ENCODE data around the gene OR1J1.

Gene OR1J1

GRCh38 chr9:122498883-122499288, 21.2 kb upstream of the OR1J1 start:
- H3K79me1 ChIP-seq (ENCODE audit: low read depth, low read length) = no peaks in the 10 kb centered on the region
- H2BK15ac ChIP-seq (ENCODE audit: low read length) = no peak overlapping the region
- no peak overlapping the region for H3K4me3 ChIP-seq (ENCODE audit: low read length in 2 of 2)
- H3K18ac ChIP-seq (ENCODE audit: low read length) = no peak overlapping the region
- WGBS, 2 donors (ENCODE audit: extremely low coverage in 2 of 2, insufficient read length in 2 of 2, insufficient replicate concordance in 1 of 2) = no CpG with 5 or more reads among the region's 2 CpGs
- H4K91ac ChIP-seq (ENCODE audit: low read depth, low read length, poor library complexity) = no peak overlapping the region
- no peak overlapping the region for H3K14ac ChIP-seq (ENCODE audit: low read length)
- no peak overlapping the region for H3K27ac ChIP-seq (replicated peaks; ENCODE audit: low read length)
- no peak overlapping the region for H3K23ac ChIP-seq (ENCODE audit: low read depth, low read length, poor library complexity)
- H4K8ac ChIP-seq (ENCODE audit: low read depth, low read length) = no peak overlapping the region
- H3K9me3 ChIP-seq (replicated peaks in 1 of 2; ENCODE audit: control insufficient read depth in 2 of 2, insufficient read depth in 1 of 2, low read depth in 1 of 2, low read length in 2 of 2) = peaks cover 0 to 23% of the 10 kb centered on the region in 2 donors
- DNase-seq (ENCODE audit: low spot score) = no peak
- no peak overlapping the region for H2AFZ ChIP-seq (ENCODE audit: low read length)
- no peak overlapping the region for H2BK120ac ChIP-seq (ENCODE audit: low read depth, low read length)
- no peak overlapping the region for H2BK5ac ChIP-seq (ENCODE audit: low read length)
- H3K9ac ChIP-seq (ENCODE audit: low read depth, low read length, poor library complexity) = no peak overlapping the region
- no peak overlapping the region for H3K4ac ChIP-seq (ENCODE audit: low read length)
- H3K36me3 ChIP-seq (replicated peaks in 1 of 2; ENCODE audit: control insufficient read depth in 2 of 2, insufficient read depth in 2 of 2, low read length in 2 of 2) = no peaks in the 10 kb centered on the region
- no peaks in the 10 kb centered on the region for H3K27me3 ChIP-seq (ENCODE audit: control insufficient read depth in 3 of 3, insufficient read depth in 3 of 3, low read depth in 1 of 3, low read length in 3 of 3)
- no peak overlapping the region for H2AK5ac ChIP-seq (ENCODE audit: low read depth, low read length)
- H3K4me1 ChIP-seq (ENCODE audit: control insufficient read depth in 2 of 2, insufficient read depth in 1 of 2, low read depth in 1 of 2, low read length in 2 of 2) = no peaks in the 10 kb centered on the region
- H3K4me2 ChIP-seq (ENCODE audit: insufficient read depth, low read length, poor library complexity, severe bottlenecking) = no peak overlapping the region
- H2BK12ac ChIP-seq (ENCODE audit: low read length) = no peak overlapping the region

GRCh38 chr9:122479062-122479461, 1.3 kb upstream of the OR1J1 start:
- Histone ChIP-seq H3K27me3 (ENCODE audit: control insufficient read depth in 3 of 3, insufficient read depth in 3 of 3, low read depth in 1 of 3, low read length in 3 of 3) (peaks cover 0 to 6% (median 0%) of the 10 kb centered on the region in 3 experiments), H2BK12ac (ENCODE audit: low read length) (no peak overlapping the region), H3K14ac (ENCODE audit: low read length) (no peak overlapping the region), H3K18ac (ENCODE audit: low read length) (no peak overlapping the region), H3K4me1 (ENCODE audit: control insufficient read depth in 2 of 2, insufficient read depth in 1 of 2, low read depth in 1 of 2, low read length in 2 of 2) (no peaks in the 10 kb centered on the region), H3K4me2 (ENCODE audit: insufficient read depth, low read length, poor library complexity, severe bottlenecking) (no peak overlapping the region), H3K9me3 (replicated peaks in 1 of 2; ENCODE audit: control insufficient read depth in 2 of 2, insufficient read depth in 1 of 2, low read depth in 1 of 2, low read length in 2 of 2) (peaks cover 0 to 9% of the 10 kb centered on the region in 2 donors), H4K8ac (ENCODE audit: low read depth, low read length) (no peak overlapping the region), H3K36me3 (replicated peaks in 1 of 2; ENCODE audit: control insufficient read depth in 2 of 2, insufficient read depth in 2 of 2, low read length in 2 of 2) (no peaks in the 10 kb centered on the region), H3K27ac (replicated peaks; ENCODE audit: low read length) (no peak overlapping the region), H3K23ac (ENCODE audit: low read depth, low read length, poor library complexity) (no peak overlapping the region), H2BK15ac (ENCODE audit: low read length) (no peak overlapping the region), H2BK120ac (ENCODE audit: low read depth, low read length) (no peak overlapping the region), H2BK5ac (ENCODE audit: low read length) (no peak overlapping the region), H3K4ac (ENCODE audit: low read length) (no peak overlapping the region), H4K91ac (ENCODE audit: low read depth, low read length, poor library complexity) (no peak overlapping the region), H3K79me1 (ENCODE audit: low read depth, low read length) (no peaks in the 10 kb centered on the region), H3K9ac (ENCODE audit: low read depth, low read length, poor library complexity) (no peak overlapping the region), H3K4me3 (ENCODE audit: low read length in 2 of 2) (no peak overlapping the region), H2AFZ (ENCODE audit: low read length) (no peak overlapping the region), H2AK5ac (ENCODE audit: low read depth, low read length) (no peak overlapping the region)
- whole genome bisulfite sequencing, 2 donors (ENCODE audit: extremely low coverage in 2 of 2, insufficient read length in 2 of 2, insufficient replicate concordance in 1 of 2) = no CpG with 5 or more reads among the region's 5 CpGs
- no peak for DNase-seq (ENCODE audit: low spot score)

- Histone ChIP-seq H2BK12ac (ENCODE audit: low read length) (no peak overlapping the region), H3K4me3 (ENCODE audit: low read length in 2 of 2) (no peak overlapping the region), H3K23ac (ENCODE audit: low read depth, low read length, poor library complexity) (no peak overlapping the region), H4K8ac (ENCODE audit: low read depth, low read length) (no peak overlapping the region), H3K9ac (ENCODE audit: low read depth, low read length, poor library complexity) (no peak overlapping the region), H2AFZ (ENCODE audit: low read length) (no peak overlapping the region), H2BK15ac (ENCODE audit: low read length) (no peak overlapping the region), H3K27me3 (ENCODE audit: control insufficient read depth in 3 of 3, insufficient read depth in 3 of 3, low read depth in 1 of 3, low read length in 3 of 3) (peaks cover 0 to 6% (median 0%) of the 10 kb centered on the region in 3 experiments), H3K18ac (ENCODE audit: low read length) (no peak overlapping the region), H3K14ac (ENCODE audit: low read length) (no peak overlapping the region), H3K4me1 (ENCODE audit: control insufficient read depth in 2 of 2, insufficient read depth in 1 of 2, low read depth in 1 of 2, low read length in 2 of 2) (no peaks in the 10 kb centered on the region), H2BK120ac (ENCODE audit: low read depth, low read length) (no peak overlapping the region), H3K4ac (ENCODE audit: low read length) (no peak overlapping the region), H4K91ac (ENCODE audit: low read depth, low read length, poor library complexity) (no peak overlapping the region), H2BK5ac (ENCODE audit: low read length) (no peak overlapping the region), H3K79me1 (ENCODE audit: low read depth, low read length) (no peaks in the 10 kb centered on the region), H3K27ac (replicated peaks; ENCODE audit: low read length) (no peak overlapping the region), H3K4me2 (ENCODE audit: insufficient read depth, low read length, poor library complexity, severe bottlenecking) (no peak overlapping the region), H2AK5ac (ENCODE audit: low read depth, low read length) (no peak overlapping the region), H3K9me3 (replicated peaks in 1 of 2; ENCODE audit: control insufficient read depth in 2 of 2, insufficient read depth in 1 of 2, low read depth in 1 of 2, low read length in 2 of 2) (peaks cover 0 to 9% of the 10 kb centered on the region in 2 donors), H3K36me3 (replicated peaks in 1 of 2; ENCODE audit: control insufficient read depth in 2 of 2, insufficient read depth in 2 of 2, low read length in 2 of 2) (no peaks in the 10 kb centered on the region)
- no CpG with 5 or more reads among the region's 3 CpGs for WGBS, 2 donors (ENCODE audit: extremely low coverage in 2 of 2, insufficient read length in 2 of 2, insufficient replicate concordance in 1 of 2)
- no peak for DNase-seq (ENCODE audit: low spot score)
These were observed 380 bp downstream of the OR1J1 start for GRCh38 chr9:122477346-122477745.

- no peak overlapping the region for H3K4ac ChIP-seq (ENCODE audit: low read length)
- H2BK15ac ChIP-seq (ENCODE audit: low read length) = no peak overlapping the region
- H3K23ac ChIP-seq (ENCODE audit: low read depth, low read length, poor library complexity) = no peak overlapping the region
- no peak overlapping the region for H3K18ac ChIP-seq (ENCODE audit: low read length)
- H2BK12ac ChIP-seq (ENCODE audit: low read length) = no peak overlapping the region
- no peak overlapping the region for H2BK120ac ChIP-seq (ENCODE audit: low read depth, low read length)
- no peak overlapping the region for H3K14ac ChIP-seq (ENCODE audit: low read length)
- H3K4me2 ChIP-seq (ENCODE audit: insufficient read depth, low read length, poor library complexity, severe bottlenecking) = no peak overlapping the region
- peaks cover 0 to 9% of the 10 kb centered on the region in 2 donors for H3K9me3 ChIP-seq (replicated peaks in 1 of 2; ENCODE audit: control insufficient read depth in 2 of 2, insufficient read depth in 1 of 2, low read depth in 1 of 2, low read length in 2 of 2)
- no peak overlapping the region for H4K91ac ChIP-seq (ENCODE audit: low read depth, low read length, poor library complexity)
- H3K4me1 ChIP-seq (ENCODE audit: control insufficient read depth in 2 of 2, insufficient read depth in 1 of 2, low read depth in 1 of 2, low read length in 2 of 2) = no peaks in the 10 kb centered on the region
- no peak overlapping the region for H2AK5ac ChIP-seq (ENCODE audit: low read depth, low read length)
- no peak overlapping the region for H3K27ac ChIP-seq (replicated peaks; ENCODE audit: low read length)
- no peak overlapping the region for H3K4me3 ChIP-seq (ENCODE audit: low read length in 2 of 2)
- H2AFZ ChIP-seq (ENCODE audit: low read length) = no peak overlapping the region
- no peaks in the 10 kb centered on the region for H3K79me1 ChIP-seq (ENCODE audit: low read depth, low read length)
- H3K27me3 ChIP-seq (ENCODE audit: control insufficient read depth in 3 of 3, insufficient read depth in 3 of 3, low read depth in 1 of 3, low read length in 3 of 3) = peaks cover 0 to 6% (median 0%) of the 10 kb centered on the region in 3 experiments
- no peak for DNase-seq (ENCODE audit: low spot score)
- no peak overlapping the region for H3K9ac ChIP-seq (ENCODE audit: low read depth, low read length, poor library complexity)
- no peaks in the 10 kb centered on the region for H3K36me3 ChIP-seq (replicated peaks in 1 of 2; ENCODE audit: control insufficient read depth in 2 of 2, insufficient read depth in 2 of 2, low read length in 2 of 2)
- no peak overlapping the region for H2BK5ac ChIP-seq (ENCODE audit: low read length)
- WGBS, 2 donors (ENCODE audit: extremely low coverage in 2 of 2, insufficient read length in 2 of 2, insufficient replicate concordance in 1 of 2) = no CpG with 5 or more reads among the region's 2 CpGs
- no peak overlapping the region for H4K8ac ChIP-seq (ENCODE audit: low read depth, low read length)
These were observed 2.0 kb downstream of the OR1J1 start for GRCh38 chr9:122475717-122476116.
